Cortex of kidney (tissue), 1 donor: Measurements from ENCODE around the gene EDA.

Experiments
- DNase-seq: peaks from one replicate; lab custom pipeline; 2025; lab: John Stamatoyannopoulos, UW

Gene EDA

DNA sequence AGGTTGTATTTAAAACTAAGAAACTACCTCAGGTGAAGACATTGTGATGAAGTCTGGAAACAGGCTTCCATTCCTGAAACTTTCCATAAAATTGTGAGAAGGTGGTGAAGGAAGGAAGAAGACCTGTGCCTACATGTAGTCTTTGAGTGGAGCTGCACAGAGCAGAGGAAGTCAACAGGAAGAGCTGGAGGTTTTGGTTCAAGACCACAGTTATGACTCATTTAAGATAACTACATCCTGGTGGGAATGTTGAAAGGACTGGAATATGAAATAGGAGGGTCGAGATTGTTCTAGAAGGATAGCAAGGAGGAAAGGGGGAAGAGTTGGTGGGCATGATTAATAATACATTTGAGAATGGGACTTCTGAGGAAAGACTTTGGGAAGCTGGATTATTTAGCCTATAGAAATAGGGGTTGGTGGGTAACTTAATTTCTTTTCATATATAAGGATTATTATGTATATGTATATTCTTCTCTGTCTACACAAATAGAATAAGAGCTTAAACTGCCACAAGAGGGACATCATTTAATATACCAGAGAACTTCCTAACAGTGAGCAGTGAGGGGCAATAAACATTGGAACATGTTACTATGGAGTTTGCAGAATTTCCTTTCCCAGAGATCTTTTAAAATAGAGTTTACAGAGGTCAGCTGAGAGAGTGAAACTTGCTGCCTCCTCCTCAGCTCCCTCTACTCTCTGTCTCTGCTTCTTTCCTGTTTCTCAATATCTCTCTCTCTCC, 410.4 kb downstream of the EDA start:
- DNase-seq: no peak

DNA sequence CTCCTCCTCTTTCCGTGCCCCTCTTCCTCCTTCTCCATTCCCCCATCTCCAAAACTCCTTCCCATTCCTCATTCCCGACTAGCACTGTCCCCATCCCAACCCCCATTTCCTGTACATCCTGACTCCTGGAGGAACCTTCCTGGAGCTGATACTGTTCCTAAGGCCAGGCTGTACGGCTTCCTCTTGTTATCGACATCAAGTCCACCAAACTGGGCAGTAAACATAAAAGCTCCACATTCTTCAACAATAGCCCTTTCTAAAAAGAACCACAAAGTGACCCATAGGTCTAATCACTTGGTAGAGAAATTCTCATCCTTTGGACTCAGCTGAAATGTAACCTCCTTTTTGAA, 410.9 kb downstream of the EDA start:
- DNase-seq: no peak

DNA sequence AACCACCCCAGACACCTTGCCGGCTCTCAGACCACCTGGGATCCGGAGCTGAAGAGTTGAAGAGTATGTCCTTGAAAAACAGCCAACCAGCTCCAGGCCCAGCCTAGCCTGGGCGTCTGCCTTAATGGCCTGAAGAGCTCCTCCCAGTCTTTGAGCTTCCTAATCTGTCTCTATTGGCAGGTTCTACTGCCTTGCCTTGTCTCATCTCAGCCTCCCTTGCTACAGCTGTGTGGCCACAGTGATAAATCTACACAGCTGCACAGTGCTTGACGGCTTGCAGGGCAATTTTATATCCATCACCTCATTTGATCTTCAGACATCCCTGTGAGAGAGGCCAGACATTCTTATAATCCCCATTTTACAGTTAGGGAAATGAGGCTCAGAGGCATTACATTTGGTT, 413.9 kb downstream of the EDA start:
- no peak for DNase-seq

DNA sequence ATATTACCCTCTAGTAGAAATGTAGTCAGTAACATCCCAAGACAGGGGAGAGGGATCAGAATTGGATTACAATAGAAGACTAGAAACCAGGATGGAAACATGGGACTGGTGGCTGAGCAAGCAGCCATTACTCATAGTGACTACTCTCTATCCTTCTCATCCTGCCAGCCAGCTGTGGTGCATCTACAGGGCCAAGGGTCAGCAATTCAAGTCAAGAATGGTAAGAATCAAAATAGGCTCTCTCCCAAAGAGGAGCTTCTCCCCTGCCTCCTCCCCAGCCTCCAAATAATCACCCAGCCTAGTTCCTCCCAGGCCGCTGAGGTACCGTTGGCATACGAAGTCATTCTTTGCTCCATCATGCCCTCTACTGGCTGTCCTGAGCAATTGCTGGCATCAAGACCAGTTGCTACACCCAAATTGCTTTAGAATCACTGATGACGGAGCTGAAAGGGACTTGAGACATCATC, 414.4 kb downstream of the EDA start:
- no peak for DNase-seq

DNA sequence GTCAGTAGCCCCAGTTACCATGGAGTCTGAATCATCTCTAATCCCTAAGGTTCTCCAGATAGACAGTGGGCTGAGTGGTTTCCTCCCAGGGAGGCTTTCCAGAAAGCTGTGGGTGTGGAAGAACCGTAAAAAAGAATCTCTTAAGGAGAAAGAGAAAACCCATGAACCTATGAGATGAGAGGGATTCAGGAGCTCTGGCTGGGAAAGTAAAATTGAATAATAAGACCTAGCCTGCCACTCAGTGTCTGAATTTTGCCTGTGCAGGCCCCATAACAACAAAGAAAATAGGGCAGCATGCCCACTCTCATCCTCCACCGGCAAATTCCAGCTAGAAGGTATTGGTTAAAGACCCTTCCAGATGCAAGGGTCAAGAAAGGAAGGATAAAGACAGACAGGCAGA, 416.9 kb downstream of the EDA start:
- DNase-seq: no peak

DNA sequence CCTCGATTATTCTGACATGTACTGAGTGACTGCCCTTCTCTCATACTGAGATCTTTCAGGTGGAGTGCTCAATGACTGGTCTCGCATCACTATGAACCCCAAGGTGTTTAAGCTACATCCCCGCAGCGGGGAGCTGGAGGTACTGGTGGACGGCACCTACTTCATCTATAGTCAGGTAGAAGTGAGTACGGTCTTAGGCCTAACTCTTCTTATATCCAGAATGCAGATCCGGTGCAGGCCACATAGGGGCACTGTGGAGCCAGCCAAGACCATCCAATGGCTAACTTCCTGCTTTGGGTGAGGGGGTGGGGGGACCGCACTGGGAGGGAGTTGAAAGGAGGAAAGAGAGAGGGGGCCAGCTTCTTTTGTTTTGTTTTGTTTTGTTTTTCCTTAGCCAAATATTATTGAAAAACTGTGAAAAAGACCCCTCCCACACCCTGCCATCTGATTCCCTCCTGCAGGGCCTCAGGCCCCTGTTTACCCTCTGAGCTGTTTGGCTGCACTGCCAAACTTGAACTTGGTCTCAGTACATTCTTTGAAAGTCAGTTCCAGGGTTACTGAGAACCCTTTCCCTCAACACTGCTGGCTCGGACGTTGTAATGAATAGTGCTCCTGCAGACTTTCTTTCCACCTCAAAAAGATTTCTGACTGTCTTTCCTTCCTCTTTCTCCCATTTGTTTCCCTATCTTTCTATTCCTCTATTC, 417.6 kb downstream of the EDA start:
- DNase-seq: no peak

DNA sequence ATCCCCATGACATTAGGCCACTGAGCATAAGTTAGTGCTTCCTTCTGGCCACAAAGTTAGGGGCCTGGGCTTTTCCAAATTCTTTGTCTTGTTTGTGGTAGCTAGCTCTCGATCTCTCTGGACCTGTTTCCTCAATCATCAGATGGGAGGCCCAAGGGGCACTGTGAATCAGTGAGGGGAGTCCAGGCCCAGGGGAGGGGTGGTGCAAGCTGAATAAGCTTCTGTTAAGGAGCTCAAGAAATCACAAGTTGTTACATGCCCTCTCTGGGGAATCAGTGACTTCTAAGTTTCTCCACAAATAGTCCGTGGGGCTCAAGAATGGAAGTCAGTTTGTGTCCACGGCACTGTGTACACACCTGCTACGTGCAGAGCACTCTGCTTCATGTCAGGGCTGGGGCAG, 418.7 kb downstream of the EDA start:
- no peak for DNase-seq

- no peak for DNase-seq
Observed at GRCh38 chrX:70038515-70038914, 422.6 kb downstream of the EDA start.

DNA sequence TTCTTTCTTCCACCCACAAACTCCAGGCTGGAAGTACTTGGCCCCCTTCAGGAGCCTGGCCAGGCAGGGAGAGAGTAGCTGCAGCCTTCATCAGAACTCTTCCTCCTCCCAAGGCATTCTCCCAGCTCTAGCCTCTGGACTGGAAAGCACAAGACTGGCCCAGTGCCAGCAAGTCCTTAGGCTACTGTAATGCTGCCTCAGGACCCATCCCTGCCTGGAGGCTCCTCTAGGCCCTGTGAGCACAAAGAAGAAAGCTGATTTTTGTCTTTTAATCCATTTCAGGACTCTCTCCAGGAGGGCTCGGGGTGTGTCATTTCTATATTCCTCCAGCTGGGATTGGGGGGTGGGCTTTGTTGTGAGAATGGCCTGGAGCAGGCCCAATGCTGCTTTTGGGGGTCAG, 423.0 kb downstream of the EDA start:
- DNase-seq: no peak

- no peak for DNase-seq
Observed at GRCh38 chrX:70039758-70040157, 423.8 kb downstream of the EDA start.

GRCh38 chrX:70041993-70042392, 426.1 kb downstream of the EDA start:
- no peak for DNase-seq

DNA sequence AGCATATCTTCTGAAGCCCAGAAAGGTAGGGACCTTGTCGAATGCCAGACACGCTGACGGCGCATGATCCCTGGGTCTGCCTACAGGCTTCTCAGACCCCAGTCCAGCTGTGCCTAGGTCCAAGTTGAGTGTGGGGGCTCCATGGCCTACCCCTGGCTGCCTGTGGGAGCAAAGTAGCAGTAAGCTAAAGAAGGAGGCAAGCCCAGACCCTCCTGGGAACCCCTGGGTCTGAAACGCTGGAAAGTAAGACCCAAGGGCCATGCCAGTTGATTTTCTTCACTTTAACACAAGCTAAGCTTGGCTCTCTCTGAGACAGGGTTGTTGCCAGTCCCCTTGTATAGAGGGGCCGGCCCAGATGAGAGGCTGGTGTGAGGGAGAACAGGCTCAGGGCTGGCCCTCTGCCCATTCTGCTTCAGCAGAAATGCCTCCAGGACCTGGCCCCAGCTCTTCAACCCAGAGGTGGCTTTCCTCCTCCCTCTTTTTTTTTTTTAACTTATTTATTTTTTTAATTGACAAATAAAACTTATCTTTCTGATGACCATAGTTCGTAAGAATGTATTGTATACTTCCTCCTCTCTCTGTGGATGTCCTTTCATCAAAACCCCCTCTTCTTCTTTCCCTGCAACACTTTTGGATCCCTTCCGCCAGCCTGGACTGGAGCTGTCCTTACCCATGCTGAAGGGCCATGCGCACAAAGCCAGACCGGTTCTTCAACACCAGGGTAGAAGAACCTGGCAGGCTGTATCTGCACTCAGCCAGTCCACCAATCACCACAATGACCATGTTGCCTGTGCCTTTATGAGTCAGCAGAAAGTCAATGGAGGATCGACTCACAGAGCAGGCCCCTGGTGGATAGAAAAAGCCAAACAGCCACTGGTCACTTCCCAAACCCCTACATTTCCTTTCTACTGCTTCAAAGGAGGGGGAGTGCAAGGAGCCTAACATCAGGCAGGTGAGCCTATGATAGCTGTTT, 426.8 kb downstream of the EDA start:
- DNase-seq: no peak

GRCh38 chrX:70043685-70044084, 427.8 kb downstream of the EDA start:
- no peak for DNase-seq

DNA sequence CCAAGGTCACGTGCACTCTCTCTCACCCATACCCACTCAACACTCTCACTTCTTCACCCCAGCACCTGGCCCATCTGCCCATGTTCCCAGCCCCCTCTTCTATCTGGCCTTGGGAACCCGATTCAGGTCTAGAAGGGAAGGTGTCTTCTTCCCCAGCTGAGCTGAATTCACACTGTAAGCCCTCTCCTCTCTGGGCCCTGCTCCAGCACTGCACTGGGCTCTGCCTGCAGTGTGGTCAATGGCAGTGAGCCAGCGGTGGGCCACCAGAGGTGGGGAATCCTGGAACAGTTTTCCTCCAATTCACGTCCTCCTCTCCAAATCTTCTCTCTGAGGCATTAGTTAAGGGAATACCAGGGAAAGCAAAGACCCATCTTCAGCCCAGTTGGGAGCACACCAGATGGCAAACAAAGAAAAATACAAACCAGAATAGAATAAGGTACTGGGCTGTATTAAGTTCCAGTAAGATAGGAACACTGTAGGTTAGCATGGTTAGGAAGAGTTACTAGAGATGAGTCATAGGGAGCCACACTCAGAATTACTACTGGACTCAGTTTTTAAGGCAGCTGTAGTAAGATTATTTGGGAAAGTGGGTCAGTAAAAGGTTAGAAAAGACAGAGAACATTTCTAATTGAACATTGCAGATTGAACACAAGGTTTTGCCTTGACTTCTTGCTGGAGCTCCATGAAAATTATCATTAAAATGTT, 428.8 kb downstream of the EDA start:
- DNase-seq: no peak

GRCh38 chrX:70046978-70047377, 431.1 kb downstream of the EDA start:
- DNase-seq: no peak

GRCh38 chrX:70049406-70049805, 433.5 kb downstream of the EDA start:
- DNase-seq: no peak

DNA sequence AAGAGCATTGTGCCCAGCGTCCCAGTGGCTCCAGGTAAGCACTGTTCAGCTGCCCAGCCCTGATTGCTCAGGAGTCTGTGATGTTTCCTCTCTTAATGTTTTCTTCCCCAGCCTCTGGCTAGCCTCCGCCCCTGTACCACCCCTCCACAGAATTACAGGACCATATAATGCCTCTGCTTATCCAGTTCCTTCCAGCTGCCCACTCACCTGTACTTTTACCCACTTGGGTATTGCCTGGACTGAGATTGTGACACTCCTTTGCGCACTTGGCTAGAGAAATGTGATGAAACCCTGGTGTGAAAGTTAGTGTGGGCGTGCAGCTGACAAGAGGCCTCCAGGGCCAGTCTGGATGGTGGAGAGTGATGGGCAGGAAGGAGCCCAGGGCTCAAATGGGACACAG, 434.0 kb downstream of the EDA start, which contains the start of gene AWAT2:
Gene AWAT2, minus strand, starts transcription at position 14 of the 400 bp plus-strand sequence. Its CDS starts 6 bp downstream, at position 8.
- DNase-seq: no peak

GRCh38 chrX:70052895-70053615, 437.1 kb downstream of the EDA start:
- no peak for DNase-seq

DNA sequence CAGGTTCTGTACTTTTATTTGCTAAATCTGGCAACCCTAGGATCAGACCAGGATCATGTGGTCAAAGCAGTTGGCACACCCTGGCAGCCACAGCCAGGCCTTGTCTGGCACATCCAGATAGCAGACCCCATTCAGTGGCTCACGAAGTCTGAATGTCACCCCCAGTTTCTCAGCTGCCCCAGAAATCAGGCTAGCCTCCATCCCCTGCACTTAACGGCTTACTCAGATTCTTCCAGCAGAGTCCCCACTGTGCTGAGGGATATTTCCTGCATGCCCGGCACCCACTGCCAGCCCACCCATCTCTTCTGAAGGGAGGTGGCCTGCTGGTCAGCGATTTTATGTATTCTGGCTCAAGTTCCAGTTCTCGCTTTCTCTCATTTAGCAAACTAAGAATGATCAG, 438.5 kb downstream of the EDA start:
- no peak for DNase-seq

DNA sequence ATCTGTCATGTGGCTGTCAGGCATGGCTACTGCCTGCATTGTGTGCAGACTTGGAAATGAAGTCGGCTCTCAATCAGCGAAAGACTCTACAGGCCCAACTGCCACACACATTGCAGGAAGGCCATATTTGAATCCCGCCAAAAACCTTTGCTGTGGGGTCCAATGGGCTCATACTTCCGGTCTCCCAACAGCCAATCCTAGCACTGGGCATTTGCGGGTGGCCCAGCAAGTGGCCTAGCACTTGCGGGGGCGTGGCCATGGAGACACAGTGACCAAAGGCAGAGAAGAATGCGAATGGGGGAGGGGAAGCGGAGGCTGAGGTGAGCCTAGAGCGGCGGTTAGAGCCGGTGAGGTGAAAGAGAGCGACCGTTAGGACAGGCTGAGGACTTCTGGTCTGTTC, 446.2 kb downstream of the EDA start, which contains the start of gene OTUD6A:
Gene OTUD6A, plus strand, starts transcription at position 382 of the 400 bp plus-strand sequence. CDS start 68 bp downstream, outside the sequence.
- no peak for DNase-seq

DNA sequence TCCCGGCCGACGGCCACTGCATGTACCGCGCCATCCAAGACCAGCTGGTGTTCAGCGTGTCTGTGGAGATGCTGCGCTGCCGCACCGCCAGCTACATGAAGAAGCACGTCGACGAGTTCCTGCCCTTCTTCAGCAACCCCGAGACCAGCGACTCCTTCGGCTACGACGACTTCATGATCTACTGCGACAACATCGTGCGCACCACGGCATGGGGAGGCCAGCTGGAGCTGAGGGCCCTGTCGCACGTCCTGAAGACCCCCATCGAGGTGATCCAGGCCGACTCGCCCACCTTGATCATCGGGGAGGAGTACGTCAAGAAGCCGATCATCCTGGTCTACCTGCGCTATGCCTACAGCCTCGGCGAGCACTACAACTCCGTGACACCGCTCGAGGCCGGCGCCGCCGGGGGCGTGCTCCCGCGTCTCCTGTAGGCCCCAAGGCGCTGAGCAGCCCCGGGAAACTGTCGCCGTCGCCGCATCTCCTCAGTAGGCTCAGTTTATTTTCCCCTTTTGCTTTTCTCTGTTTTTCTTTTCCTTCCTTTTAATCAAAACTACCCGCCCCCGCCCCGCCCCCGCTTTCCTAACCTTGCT, 447.1 kb downstream of the EDA start:
- no peak for DNase-seq
